H7 (cell line): ENCODE results near the gene GPR62. TPM values are rescaled to one million over a fixed set of nuclear protein-coding genes. Genes with fewer than 3 reads are reported as not detected.
A peak's percentile ranks its signal among the peaks of the same experiment; 100 is the strongest.
"Not testable (repeated sequence)": the region's sequence is repeated elsewhere in the genome, so short reads cannot be mapped to it uniquely, and the experiment has no call there.

Source experiments
- DNase-seq: peaks from one replicate; pipeline ENCODE4 v3.0.0; 2012
- H3K27me3 ChIP-seq: 2 replicates; pipeline ENCODE4 v1.6.0; 2011; ENCODE audit warnings: mild to moderate bottlenecking, low read length; ENCODE audit not compliant: control insufficient read depth, insufficient read depth
- H3K36me3 ChIP-seq: replicated peaks from 2 replicates; pipeline ENCODE4 v1.5.1; 2011; ENCODE audit warnings: low read length; ENCODE audit not compliant: control insufficient read depth, insufficient read depth
- H3K4me3 ChIP-seq: 2 replicates; pipeline ENCODE4 v1.5.1; 2011; ENCODE audit warnings: low read depth, mild to moderate bottlenecking, control low read depth, low read length, moderate library complexity; ENCODE audit not compliant: insufficient read depth
- total RNA-seq: library from RNA; depleted of rRNA; stranded (reverse); fragments of >200 nt; shearing (Covaris generic); gene quantifications from 2 replicates; pipeline ENCODE4 v1.2.3, GENCODE V29; 2014; rRNA removed

The GPR62 gene, protein sequence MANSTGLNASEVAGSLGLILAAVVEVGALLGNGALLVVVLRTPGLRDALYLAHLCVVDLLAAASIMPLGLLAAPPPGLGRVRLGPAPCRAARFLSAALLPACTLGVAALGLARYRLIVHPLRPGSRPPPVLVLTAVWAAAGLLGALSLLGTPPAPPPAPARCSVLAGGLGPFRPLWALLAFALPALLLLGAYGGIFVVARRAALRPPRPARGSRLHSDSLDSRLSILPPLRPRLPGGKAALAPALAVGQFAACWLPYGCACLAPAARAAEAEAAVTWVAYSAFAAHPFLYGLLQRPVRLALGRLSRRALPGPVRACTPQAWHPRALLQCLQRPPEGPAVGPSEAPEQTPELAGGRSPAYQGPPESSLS
- 0.14 TPM in 1 of 2 replicates, not detected in the other for total RNA-seq

DNA sequence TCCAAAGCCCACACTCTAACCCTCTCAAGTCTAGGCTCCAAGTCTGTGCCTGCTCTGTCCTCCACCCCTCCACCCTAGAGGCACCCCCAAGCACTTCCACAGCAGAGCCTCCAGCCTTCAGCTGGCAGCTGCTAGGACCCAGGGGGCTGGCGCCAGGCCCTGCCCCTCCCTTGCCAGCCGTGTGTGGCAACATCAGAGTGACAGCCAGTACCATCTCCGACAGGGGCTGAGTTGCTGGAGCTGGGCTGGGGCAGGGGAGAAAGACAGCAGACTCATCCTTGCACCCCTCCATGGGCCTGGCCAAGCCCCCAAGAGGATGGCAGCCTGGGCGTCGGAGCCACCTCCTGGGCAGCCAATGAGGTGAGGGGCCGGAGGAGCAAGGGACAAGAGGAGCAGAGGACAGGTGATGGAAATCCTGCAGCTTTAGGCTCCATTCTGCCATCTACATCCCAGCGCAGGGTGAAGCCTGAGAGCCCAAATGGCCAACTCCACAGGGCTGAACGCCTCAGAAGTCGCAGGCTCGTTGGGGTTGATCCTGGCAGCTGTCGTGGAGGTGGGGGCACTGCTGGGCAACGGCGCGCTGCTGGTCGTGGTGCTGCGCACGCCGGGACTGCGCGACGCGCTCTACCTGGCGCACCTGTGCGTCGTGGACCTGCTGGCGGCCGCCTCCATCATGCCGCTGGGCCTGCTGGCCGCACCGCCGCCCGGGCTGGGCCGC lies at the start of gene GPR62:
Gene GPR62, plus strand, starts transcription at position 207 of the 718 bp plus-strand sequence. Its CDS starts 272 bp downstream, at position 479.
- peak within 1 kb of the TSS; percentile 44 for H3K4me3 ChIP-seq
- H3K27me3 ChIP-seq = peaks cover 38% of the 10 kb centered on the region
- no peaks in the 10 kb centered on the region for H3K36me3 ChIP-seq
- no peak for DNase-seq

DNA sequence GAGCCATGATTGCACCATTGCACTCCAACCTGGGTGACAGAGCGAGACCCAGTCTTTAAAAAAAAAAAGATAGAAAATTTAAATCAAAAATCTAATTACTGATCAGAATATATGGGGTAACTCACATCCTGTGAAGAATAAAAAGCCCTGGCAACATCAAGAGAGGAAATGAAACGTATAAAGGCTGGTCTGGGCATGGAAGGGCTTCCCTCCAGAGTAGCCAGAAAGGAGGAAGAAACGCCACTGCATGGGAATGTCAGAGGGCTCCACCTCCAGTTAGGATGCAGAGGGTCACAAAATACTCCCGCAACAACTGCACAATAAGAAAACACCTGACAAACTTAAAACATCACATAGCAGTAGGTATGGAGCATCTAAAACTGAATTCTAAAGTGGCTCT lies 47.2 kb upstream of the GPR62 start:
- H3K27me3 ChIP-seq = no peaks in the 10 kb centered on the region
- H3K36me3 ChIP-seq = no peaks in the 10 kb centered on the region
- H3K4me3 ChIP-seq = no peak overlapping the region
- DNase-seq = no peak

DNA sequence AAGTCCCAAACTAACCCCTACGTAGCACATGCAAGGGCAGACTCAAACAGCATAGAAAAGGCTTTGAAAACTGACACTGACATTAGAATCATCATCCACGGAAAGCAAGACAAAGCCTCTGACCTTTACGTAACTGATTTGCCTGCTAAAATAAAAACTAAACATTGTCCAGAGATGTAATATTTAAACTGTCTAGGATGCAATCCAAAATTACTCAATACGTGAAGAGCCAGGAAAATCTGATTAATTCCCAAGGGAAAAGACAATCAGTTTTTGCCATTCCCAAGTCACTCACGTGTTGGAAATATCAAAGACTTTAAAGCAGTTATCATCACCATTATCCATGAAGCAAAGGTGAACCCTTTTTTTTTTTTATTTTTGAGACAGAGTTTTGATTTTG lies 38.8 kb upstream of the GPR62 start:
- no peaks in the 10 kb centered on the region for H3K36me3 ChIP-seq
- H3K27me3 ChIP-seq = no peaks in the 10 kb centered on the region
- no peak overlapping the region for H3K4me3 ChIP-seq
- no peak for DNase-seq

DNA sequence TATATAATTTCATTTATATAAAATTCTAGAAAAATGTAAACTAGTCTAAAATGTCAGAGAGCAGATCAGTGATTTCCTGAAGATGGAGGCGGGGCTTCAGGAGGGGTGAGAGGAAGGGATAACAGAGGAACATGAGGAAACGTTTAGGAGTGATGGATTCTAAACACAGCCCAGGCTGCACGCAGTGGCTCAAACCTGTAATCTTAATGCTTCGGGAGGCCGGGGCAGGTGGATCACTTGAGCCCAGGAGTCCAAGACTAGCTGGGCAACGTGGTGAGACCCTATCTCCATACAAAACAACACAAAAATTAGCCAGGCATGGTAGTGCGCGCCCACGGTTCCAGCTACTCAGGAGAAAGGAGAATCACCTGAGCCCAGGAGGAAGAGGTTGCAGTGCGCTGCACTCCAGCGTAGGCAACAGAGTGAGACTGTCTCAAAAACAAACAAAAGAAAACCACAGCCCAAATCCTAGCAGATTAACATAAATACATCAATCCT lies 34.1 kb upstream of the GPR62 start:
- Histone ChIP-seq H3K27me3 (no peaks in the 10 kb centered on the region), H3K36me3 (no peaks in the 10 kb centered on the region), H3K4me3 (no peak overlapping the region)
- no peak for DNase-seq

DNA sequence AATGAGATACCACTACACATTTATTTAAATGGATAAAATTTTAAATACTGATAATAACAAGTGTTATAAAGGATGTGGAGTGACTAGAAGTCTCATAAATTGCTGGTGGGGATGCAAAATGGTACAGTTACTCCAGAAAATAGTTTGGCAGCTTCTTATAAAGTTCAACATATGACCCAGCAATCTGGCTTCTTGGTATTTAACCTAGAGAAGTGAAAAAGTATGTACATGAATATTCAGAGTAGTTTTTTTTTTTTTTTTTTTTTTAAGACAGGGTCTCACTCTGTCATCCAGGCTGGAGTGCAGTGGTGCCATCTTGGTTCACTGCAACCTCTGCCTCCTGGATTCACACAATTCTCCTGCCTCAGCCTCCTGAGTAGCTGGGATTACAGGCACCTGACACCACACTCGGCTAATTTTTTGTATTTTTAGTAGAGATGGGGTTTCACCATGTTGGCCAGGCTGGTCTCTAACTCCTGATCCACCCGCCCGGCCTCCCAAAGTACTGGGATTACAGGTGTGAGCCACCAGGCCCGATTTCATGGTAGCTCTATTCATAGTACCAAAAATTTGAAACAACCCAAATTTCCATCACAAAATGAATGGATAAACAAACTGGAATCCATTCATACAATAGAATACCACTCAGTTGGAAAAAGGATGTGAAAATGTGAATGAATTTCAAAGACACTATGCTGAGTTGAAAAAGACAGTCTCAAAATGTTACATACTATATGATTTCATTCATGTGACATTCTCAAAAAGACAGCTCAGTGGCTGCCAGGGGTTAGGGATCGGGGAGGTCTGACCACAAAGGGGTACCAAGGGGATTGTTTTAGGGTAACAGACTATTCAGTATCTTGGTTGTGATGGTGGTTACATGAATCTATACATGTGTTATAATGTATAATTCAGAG lies 27.9 kb upstream of the GPR62 start:
- no peak for DNase-seq
- Histone ChIP-seq H3K27me3 (no peaks in the 10 kb centered on the region), H3K4me3 (no peak overlapping the region), H3K36me3 (no peaks in the 10 kb centered on the region; the same call in 1 of the 2 replicates)

DNA sequence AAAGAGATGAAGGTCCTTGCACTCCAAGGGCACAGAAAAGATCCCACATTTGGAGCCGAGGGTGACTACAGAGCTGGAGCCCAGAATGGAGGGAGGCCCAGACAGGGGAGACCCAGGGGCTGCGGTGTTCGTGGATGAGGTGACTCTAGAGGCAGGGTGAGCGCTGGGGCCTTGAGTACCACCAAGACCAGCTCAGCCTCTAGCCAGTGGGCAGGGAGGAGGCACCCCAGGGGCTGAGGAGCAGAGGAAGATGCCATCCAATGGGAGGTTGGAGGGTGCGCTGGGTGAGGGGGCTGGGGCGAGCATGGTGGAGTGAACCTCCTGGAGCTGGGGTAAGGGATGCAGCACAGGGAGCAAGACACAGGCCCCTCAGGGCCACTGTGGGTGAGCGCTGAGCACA lies 26.7 kb upstream of the GPR62 start:
- DNase-seq = peak; percentile 16
- Histone ChIP-seq H3K4me3 (no peak overlapping the region), H3K36me3 (peaks cover 6% of the 10 kb centered on the region), H3K27me3 (no peaks in the 10 kb centered on the region)

DNA sequence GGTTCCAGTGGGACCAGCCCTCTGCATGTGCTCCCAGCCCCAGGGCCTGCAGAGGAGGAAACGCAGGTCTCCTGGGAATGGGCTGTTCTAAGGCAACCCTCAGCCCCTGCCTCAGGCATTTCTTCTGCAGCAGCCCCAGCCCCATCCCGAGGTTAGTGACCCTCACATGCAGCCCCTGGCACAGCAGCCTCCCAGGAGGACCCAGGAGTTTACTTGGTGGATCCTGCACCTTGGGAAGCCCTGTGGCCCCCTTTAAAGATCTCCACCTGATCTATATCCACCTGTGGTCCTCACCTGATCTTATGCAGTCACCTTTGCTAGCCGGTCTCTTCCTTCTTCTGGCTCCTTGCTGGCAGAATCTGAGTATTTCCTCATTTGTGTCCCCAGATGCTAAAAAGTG lies 26.2 kb upstream of the GPR62 start:
- H3K27me3 ChIP-seq, DNase-seq, H3K4me3 ChIP-seq: not testable (repeated sequence)
- peaks cover 11% of the 10 kb centered on the region for H3K36me3 ChIP-seq

DNA sequence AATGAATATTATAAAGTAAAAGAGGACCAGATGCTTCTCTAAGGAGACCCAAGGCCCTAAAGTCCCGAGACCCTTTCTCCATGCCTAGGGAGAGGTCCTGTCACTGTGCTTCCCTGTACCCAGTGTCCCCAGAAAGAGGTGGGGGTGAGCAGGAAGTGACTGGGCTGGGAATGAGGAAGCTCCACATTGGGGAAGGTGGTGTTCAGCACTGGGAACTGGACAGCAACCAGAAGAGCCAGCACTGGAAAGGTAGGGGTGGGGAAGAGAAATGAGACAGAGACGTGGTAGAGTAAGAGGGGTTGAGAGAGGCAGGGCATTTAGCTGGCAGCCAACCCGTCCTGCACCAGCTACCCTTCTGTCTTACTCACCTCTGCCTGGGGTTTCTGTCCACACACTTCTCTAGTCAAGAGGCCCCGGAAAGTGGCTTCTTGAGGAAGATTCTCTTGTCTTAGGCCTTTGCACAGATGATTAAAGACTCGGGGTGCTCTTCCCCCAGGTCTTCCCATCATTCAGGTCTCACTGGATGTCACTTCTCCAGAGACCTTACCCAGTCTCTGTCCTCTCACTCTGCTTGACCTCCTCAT lies 25.7 kb upstream of the GPR62 start:
- H3K4me3 ChIP-seq = no peak overlapping the region
- H3K27me3 ChIP-seq = no peaks in the 10 kb centered on the region
- DNase-seq = peak; percentile 85
- peaks cover 14% of the 10 kb centered on the region for H3K36me3 ChIP-seq

DNA sequence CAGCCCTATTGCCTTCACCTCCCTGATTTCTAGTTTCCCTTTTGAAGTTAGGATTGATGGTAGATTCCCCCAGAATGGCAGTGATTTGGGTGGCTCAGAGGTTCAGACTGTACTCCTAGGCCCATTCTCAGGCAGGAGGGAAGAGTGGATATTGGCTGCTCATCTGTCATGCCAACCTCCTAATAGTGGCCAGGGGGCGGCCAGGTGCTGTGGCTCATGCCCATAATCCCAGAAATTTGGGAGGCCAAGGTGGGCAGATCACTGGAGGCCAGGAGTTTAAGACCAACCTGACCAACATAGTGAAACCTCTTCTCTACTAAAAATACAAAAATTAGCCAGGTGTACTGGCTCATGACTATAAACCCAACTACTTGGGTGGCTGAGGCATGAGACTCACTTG lies 24.7 kb upstream of the GPR62 start:
- H3K4me3 ChIP-seq = no peak overlapping the region
- H3K36me3 ChIP-seq = peaks cover 20% of the 10 kb centered on the region
- no peaks in the 10 kb centered on the region for H3K27me3 ChIP-seq
- no peak for DNase-seq

DNA sequence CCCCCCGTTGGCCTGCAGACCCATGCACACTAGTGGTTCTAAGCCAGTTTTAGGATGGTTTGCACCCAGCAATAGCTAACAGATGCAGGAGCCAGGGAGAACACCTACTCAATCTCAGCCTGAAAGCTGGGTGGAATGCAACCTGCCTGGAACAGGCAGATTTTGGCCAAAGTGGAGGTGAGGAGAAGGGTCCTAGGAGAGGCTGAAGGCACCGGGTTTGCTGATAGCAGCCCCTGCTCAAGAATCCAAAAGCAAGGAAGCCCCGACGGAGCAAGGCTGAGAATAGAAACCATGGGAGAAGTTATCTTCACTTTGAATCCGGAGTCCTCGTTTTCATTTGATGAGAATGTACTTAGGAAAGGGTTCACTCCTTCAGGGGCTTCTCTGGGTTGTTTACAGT lies 23.4 kb upstream of the GPR62 start:
- no peak for DNase-seq
- H3K27me3 ChIP-seq = no peaks in the 10 kb centered on the region
- H3K36me3 ChIP-seq = peaks cover 27% of the 10 kb centered on the region
- no peak overlapping the region for H3K4me3 ChIP-seq

DNA sequence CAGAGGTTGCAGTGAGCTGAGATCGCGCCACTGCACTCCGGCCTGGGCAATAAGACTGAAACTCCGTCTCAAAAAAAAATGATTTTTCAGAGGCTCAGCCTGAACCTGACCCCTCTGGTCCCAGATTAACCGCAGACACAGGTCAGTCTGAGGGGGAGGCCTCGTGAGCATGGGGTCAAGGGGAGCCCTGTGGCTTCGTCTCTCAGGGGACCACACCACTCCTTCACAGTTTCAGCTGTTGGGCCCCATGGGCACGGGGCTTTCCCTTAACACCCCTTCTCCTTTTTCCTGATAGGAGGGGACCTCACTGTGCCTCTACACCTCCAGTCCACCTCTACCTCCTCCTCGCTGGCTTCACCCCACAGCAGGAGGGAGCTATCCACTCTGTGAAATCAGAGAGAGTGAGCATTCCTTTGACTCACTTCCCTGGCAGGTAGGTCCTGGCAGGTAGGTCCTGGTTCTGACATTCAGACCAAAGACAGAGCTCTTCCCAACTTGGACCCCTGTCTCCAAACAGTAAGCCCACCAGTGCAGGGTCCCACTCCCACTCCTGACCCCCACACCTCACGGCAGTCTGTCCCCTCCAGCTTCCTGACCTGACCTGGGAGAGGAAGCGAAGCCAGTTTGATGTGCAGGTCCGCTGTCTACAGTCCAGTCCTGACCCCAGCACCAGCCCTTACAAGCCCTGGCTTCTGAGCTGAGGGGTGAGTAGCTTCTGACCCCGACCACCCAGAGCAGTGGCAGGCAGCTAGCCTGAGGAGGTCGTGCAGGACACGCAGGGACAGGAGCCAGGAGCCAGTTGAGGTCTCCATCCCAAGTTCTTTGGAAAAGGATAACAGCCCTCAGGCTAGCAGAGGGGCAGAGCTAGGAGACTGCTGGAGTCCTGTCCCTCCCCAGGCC lies 22.5 kb upstream of the GPR62 start:
- DNase-seq = no peak
- Histone ChIP-seq H3K4me3 (no peak overlapping the region), H3K27me3 (no peaks in the 10 kb centered on the region), H3K36me3 (peaks cover 34% of the 10 kb centered on the region)

DNA sequence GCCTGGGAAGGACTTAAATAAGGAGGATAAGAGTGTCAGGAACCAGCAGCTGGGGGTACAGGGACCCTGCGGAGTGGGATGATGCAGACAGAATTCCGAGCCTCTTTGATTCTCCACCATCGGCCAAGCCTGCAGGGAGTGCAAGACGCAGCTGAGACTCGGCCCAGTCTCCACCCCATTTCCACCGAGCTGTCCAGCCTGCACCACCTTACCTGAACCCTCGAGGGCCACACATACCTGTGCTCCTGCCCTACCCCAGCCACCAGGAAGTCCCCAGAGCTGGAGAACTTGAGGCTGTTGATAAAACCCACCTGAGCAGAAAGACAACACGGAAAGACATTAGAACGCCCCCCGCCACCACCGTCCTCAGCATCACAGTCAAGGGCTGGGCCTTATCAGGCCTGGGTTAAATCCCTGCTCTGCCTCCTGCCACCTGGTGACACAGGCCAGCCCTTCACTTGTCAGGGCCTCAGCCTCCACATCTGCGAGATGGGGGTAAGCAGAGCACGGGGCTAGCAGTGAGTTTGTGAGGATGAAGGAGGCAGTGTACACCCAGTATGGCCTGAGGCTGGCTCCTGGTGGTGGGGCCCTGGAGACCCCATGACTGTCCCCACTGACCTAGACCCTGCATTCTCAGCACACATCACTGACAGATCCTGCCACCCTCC lies 21.6 kb upstream of the GPR62 start:
- Histone ChIP-seq H3K36me3 (peaks cover 39% of the 10 kb centered on the region), H3K4me3 (no peak overlapping the region), H3K27me3 (no peaks in the 10 kb centered on the region)
- peak; percentile 15 for DNase-seq
